Neural cell (in vitro differentiated cells): ENCODE results near the gene DOK5. TPM values are rescaled to one million over a fixed set of nuclear protein-coding genes. Genes with fewer than 3 reads are reported as not detected.

Source experiments
- H2AFZ ChIP-seq: fragments of 200-600, 300-800 bp; sonication (generic), shearing (Covaris generic); 2 replicates; pipeline ENCODE4 v1.6.0; 2014; ENCODE audit warnings: low read depth, mild to moderate bottlenecking, antibody characterized with exemption, low read length, moderate library complexity
- H3F3A ChIP-seq: fragments of 200-600 bp; shearing (Covaris generic); 2 replicates; pipeline ENCODE4 v1.6.1; 2016; ENCODE audit warnings: mild to moderate bottlenecking, moderate library complexity, mixed read lengths, antibody characterized with exemption, low read length; ENCODE audit not compliant: insufficient read depth, poor library complexity, severe bottlenecking
- H3K27ac ChIP-seq: fragments of 200-600, 300-800 bp; sonication (generic), shearing (Covaris generic); 2 replicates; pipeline ENCODE4 v1.5.1; 2014; ENCODE audit warnings: mild to moderate bottlenecking, low read length, moderate library complexity
- H3K27me3 ChIP-seq: fragments of 300-800, 200-600 bp; sonication (generic), shearing (Covaris generic); 2 replicates; pipeline ENCODE4 v1.6.0; 2014; ENCODE audit warnings: mild to moderate bottlenecking, low read depth, low read length, moderate library complexity; ENCODE audit not compliant: insufficient read depth
- H3K36me3 ChIP-seq: fragments of 300-800, 200-600 bp; sonication (generic), shearing (Covaris generic); 2 replicates; pipeline ENCODE4 v1.5.1; 2014; ENCODE audit warnings: mild to moderate bottlenecking, antibody characterized with exemption, low read length, moderate library complexity; ENCODE audit not compliant: insufficient read depth
- H3K4me2 ChIP-seq: fragments of 300-800, 200-600 bp; sonication (generic), shearing (Covaris generic); 2 replicates; pipeline ENCODE4 v1.6.0; 2014; ENCODE audit warnings: mild to moderate bottlenecking, low read length
- H3K4me3 ChIP-seq: fragments of 300-800, 200-600 bp; sonication (generic), shearing (Covaris generic); 2 replicates; pipeline ENCODE4 v1.5.1; 2014; ENCODE audit warnings: mild to moderate bottlenecking, low read length, moderate library complexity
- H3K79me2 ChIP-seq: fragments of 200-600 bp; shearing (Covaris generic); replicated peaks from 2 replicates; pipeline ENCODE4 v1.6.0; 2014; ENCODE audit warnings: mild to moderate bottlenecking, low read length, moderate library complexity; ENCODE audit not compliant: insufficient read depth
- H3K9ac ChIP-seq: fragments of 300-800, 200-600 bp; sonication (generic), shearing (Covaris generic); 2 replicates; pipeline ENCODE4 v1.6.1; 2016; ENCODE audit warnings: mild to moderate bottlenecking, low read length, mixed read lengths
- H3K9me2 ChIP-seq: fragments of 200-600 bp; shearing (Covaris generic); 2 replicates; pipeline ENCODE4 v1.6.1; 2016; ENCODE audit warnings: mild to moderate bottlenecking, low read length, mixed read lengths; ENCODE audit not compliant: insufficient read depth
- H3K9me3 ChIP-seq: fragments of 200-600, 300-800 bp; sonication (generic), shearing (Covaris generic); 2 replicates; pipeline ENCODE4 v1.6.1; 2016; ENCODE audit warnings: mild to moderate bottlenecking, mixed run types, low read length, moderate library complexity, mixed read lengths
- H4K20me1 ChIP-seq: fragments of 200-600 bp; shearing (Covaris generic); 2 replicates; pipeline ENCODE4 v1.6.1; 2016; ENCODE audit warnings: mild to moderate bottlenecking, mixed run types; ENCODE audit not compliant: insufficient read depth
- CTCF ChIP-seq: fragments of 450-650 bp; IDR thresholded peaks from 2 replicates; pipeline ENCODE4 v1.5.1; 2014; ENCODE audit warnings: antibody characterized with exemption, mild to moderate bottlenecking, moderate library complexity; ENCODE audit not compliant: poor library complexity, severe bottlenecking
- EP300 ChIP-seq: fragments of 450-650 bp; conservative IDR thresholded peaks from 2 replicates; pipeline ENCODE4 v1.6.1; 2014; ENCODE audit warnings: antibody characterized with exemption, mild to moderate bottlenecking, moderate library complexity; ENCODE audit not compliant: poor library complexity, severe bottlenecking
- EZH2 ChIP-seq: fragments of 200-600, 300-800 bp; shearing (Covaris generic), sonication (generic); IDR thresholded peaks from 2 replicates; pipeline ENCODE4 v1.6.1; 2014; ENCODE audit warnings: antibody characterized with exemption, low read length, borderline replicate concordance, mild to moderate bottlenecking; ENCODE audit not compliant: insufficient read depth, poor library complexity, severe bottlenecking
- MXI1 ChIP-seq: fragments of 450-650 bp; conservative IDR thresholded peaks from 2 replicates; pipeline ENCODE4 v1.6.1; 2014; ENCODE audit warnings: antibody characterized with exemption, mild to moderate bottlenecking; ENCODE audit not compliant: poor library complexity, severe bottlenecking
- POLR2AphosphoS5 ChIP-seq: IDR thresholded peaks from 2 replicates; pipeline ENCODE4 v1.6.1; 2012
- RAD21 ChIP-seq: fragments of 450-650 bp; conservative IDR thresholded peaks from 2 replicates; pipeline ENCODE4 v1.6.1; 2014; ENCODE audit warnings: antibody characterized with exemption, mild to moderate bottlenecking, moderate library complexity
- REST ChIP-seq: IDR thresholded peaks from 2 replicates; pipeline ENCODE4 v1.6.1; 2012; ENCODE audit warnings: borderline replicate concordance
- SMC3 ChIP-seq: fragments of 450-650 bp; conservative IDR thresholded peaks from 2 replicates; pipeline ENCODE4 v1.6.1; 2014; ENCODE audit warnings: antibody characterized with exemption, mild to moderate bottlenecking, moderate library complexity; ENCODE audit not compliant: poor library complexity
- TAF1 ChIP-seq: IDR thresholded peaks from 2 replicates; pipeline ENCODE4 v1.6.1; 2012; ENCODE audit warnings: low read depth
- polyA plus RNA-seq: library from polyadenylated mRNA; depleted of rRNA; stranded (reverse); fragments of >200 nt; gene quantifications from 2 replicates; pipeline ENCODE4 v1.2.3, GENCODE V29; 2014

The DOK5 gene
- polyA plus RNA-seq, 1 donor from 2014 or later = 4.6 TPM

GRCh38 chr20:54601831-54602515 is 126.6 kb downstream of the DOK5 start:
- Histone ChIP-seq H3K36me3 (no peaks in the 10 kb centered on the region), H2AFZ (no peak overlapping the region), H3K4me3 (no peak overlapping the region), H3K4me2 (no peak overlapping the region), H3K9me3 (no peaks in the 10 kb centered on the region), H3F3A (no peaks in the 10 kb centered on the region), H3K27ac (no peak overlapping the region), H3K79me2 (no peaks in the 10 kb centered on the region), H3K27me3 (no peaks in the 10 kb centered on the region), H4K20me1 (no peaks in the 10 kb centered on the region), H3K9me2 (no peaks in the 10 kb centered on the region), H3K9ac (no peak overlapping the region)
- TF ChIP-seq CTCF = no peak
- no peak for TF ChIP-seq REST
- TF ChIP-seq TAF1 = no peak
- TF ChIP-seq POLR2AphosphoS5 = no peak
- no peak for TF ChIP-seq SMC3
- TF ChIP-seq RAD21 = no peak
- TF ChIP-seq EZH2 = no peak
- TF ChIP-seq MXI1 = no peak
- TF ChIP-seq EP300 = no peak

DNA sequence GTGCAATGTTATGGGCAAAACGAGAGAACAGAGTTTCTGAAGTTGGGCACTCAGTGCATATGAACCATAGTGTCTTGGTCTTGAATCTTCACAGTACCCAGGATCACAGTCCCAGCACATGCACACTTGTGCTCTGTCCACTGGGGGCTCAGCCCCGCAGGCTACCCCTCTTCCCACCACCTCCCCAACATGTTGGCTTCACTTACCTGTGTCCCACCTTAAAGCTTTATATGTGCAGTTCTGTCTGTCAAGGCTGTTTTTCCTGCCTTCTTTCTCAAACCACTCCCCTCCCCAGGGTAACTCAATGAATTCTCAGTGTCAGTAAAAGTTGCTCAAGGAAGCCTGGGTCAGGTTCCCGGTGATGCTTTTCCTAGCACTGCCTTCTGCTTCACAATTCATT is 129.9 kb downstream of the DOK5 start:
- no peak overlapping the region for H3K9ac ChIP-seq
- no peaks in the 10 kb centered on the region for H4K20me1 ChIP-seq
- no peaks in the 10 kb centered on the region for H3F3A ChIP-seq
- no peak overlapping the region for H3K4me3 ChIP-seq
- TF ChIP-seq SMC3 (no peak), TAF1 (no peak), CTCF (no peak), REST (no peak), RAD21 (no peak)
- H3K9me3 ChIP-seq = no peaks in the 10 kb centered on the region
- H3K79me2 ChIP-seq = no peaks in the 10 kb centered on the region
- no peak overlapping the region for H3K27ac ChIP-seq
- no peak overlapping the region for H3K4me2 ChIP-seq
- H3K9me2 ChIP-seq = no peaks in the 10 kb centered on the region
- H3K36me3 ChIP-seq = no peaks in the 10 kb centered on the region
- H3K27me3 ChIP-seq = no peaks in the 10 kb centered on the region
- H2AFZ ChIP-seq = no peak overlapping the region
